ENCODE data around the gene HCFC1R1.

DNA sequence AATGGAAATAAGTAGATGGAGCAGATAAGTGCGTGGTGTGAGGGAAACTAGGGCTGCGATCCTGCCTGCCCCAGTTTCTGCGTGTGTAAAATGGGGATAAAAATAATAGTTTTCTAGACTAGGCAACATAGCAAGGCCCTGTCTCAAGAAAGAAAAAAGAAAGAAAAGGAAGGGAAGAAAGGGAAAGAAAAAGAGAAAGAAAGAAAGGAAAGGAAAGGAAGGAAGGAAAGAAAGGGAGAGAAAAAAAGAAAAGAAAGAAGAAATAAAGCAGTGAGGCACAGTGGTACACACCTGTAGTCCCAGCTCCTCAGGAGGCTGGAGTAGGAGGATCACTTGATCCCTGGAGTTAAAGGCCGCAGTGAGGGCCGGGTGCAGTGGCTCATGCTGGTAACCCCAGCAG is 41.3 kb downstream of the HCFC1R1 start:
- TF ChIP-seq, protein P1, sequence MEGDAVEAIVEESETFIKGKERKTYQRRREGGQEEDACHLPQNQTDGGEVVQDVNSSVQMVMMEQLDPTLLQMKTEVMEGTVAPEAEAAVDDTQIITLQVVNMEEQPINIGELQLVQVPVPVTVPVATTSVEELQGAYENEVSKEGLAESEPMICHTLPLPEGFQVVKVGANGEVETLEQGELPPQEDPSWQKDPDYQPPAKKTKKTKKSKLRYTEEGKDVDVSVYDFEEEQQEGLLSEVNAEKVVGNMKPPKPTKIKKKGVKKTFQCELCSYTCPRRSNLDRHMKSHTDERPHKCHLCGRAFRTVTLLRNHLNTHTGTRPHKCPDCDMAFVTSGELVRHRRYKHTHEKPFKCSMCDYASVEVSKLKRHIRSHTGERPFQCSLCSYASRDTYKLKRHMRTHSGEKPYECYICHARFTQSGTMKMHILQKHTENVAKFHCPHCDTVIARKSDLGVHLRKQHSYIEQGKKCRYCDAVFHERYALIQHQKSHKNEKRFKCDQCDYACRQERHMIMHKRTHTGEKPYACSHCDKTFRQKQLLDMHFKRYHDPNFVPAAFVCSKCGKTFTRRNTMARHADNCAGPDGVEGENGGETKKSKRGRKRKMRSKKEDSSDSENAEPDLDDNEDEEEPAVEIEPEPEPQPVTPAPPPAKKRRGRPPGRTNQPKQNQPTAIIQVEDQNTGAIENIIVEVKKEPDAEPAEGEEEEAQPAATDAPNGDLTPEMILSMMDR (IDR thresholded peaks at IDR 0.05; ENCODE audit: low read length): no peak
- TF ChIP-seq EZH2 (IDR thresholded peaks at IDR 0.05; ENCODE audit: borderline replicate concordance, low read length): no peak

Measured in OCI-LY1 (cell line).